GM19238 (cell line): ENCODE data around the gene CLCN5.
A peak's percentile ranks its signal among the peaks of the same experiment; 100 is the strongest.

Experiments
- DNase-seq: peaks from one replicate; pipeline ENCODE4 v3.0.0; 2011; ENCODE audit warnings: low spot score; ENCODE audit not compliant: insufficient read length

The CLCN5 gene

DNA sequence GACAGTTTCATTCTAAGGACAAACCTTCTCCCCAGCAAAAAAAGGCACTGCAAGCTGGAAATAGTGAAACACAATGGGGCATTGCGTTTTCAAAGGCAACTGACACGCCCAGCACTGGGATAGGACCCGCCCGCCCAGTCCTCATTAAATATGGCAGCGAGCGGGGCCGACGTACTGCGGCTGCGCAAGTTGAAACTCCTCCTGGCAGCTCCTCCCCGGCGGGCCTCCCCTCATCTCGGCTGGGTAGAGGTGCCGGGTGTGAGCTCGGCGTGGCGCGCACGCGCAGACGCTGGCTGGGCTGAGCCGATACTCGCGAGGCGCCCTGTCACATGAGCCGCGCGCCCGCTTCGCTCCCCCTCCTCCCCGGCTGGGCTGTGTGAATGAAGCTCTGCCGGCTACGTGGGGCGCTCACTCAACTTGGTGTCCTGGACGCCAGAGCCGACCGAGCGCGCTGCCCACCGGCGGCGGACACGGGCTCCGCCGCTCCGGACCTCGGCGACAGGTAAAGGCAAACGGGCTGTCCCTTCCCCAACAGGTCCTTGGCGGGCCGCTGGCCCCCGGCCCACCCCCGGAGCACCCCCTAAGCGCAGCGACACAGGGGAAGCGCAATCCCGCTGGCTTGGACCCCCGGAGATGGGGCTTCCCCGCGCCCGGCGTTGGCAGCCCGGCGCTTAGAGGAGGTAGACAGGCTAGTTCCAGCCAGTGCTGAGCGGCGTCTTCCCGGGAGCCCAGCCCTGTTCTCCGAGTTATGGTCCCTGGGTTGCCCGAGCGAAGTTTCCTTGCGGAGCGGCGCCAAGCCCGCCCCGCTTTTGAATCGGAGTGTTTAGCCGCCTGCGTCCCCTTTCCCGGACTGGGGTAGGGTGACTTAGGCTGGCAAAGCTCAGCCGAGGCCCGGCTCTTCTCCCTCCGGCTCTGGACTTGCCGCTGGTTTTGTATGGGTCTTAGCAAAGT lies at the start of gene CLCN5:
Gene CLCN5, plus strand, starts transcription at position 306 of the 951 bp plus-strand sequence. CDS start 2,703 bp downstream, outside the sequence.
- peak; percentile 74 for DNase-seq

DNA sequence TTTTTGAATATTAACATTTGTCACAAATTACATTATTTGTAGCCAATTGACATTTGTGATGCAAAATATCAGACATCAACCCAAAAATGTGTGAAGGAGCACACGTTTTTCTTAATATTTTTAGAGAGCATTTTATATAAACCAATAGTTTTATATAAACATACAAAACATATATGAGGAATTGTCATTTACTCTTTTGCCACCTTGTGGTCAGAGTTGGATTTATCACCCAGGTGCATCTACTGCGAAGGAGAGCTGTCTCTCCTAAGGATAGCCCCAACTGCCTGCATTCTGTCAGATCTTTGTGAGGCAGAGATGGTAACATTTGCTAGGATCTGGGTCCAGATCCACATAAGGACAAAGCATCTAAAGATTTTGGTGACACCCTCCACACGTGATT lies 45.6 kb upstream of the CLCN5 start:
- DNase-seq, result no peak

DNA sequence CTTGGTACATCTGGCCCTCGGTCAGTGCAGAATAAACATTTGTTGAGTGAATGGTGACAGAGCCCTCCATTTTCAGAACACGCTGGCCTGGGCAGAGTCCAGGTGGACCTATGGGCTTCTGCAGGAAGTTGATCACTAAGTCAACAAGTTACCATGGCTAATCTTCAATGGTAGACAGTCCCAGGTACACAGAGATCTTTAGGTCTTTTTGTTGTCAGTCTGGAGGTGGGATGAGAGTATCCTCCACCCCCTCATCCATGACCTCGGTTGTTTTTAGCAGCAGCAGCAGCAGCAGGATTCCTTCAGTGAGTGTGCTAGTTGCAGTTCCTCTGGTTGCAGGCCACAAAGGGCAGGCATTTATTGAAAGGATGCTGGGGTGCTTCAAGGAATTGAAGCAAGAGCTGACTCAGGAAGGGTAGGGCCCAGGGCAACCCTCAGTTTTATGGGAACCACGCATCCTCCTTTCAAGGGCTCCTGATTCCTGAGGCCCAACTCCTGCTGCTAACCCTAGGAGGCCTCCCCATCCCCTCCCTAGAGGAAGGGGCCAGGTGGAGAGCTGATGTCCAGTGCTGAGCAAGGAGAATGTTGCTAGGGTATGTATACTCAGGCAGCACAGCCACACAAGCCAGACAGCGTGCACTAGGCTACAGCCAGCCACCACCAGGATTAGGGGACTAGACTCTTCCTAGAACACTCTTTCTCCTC lies 44.8 kb upstream of the CLCN5 start:
- DNase-seq, result no peak

DNA sequence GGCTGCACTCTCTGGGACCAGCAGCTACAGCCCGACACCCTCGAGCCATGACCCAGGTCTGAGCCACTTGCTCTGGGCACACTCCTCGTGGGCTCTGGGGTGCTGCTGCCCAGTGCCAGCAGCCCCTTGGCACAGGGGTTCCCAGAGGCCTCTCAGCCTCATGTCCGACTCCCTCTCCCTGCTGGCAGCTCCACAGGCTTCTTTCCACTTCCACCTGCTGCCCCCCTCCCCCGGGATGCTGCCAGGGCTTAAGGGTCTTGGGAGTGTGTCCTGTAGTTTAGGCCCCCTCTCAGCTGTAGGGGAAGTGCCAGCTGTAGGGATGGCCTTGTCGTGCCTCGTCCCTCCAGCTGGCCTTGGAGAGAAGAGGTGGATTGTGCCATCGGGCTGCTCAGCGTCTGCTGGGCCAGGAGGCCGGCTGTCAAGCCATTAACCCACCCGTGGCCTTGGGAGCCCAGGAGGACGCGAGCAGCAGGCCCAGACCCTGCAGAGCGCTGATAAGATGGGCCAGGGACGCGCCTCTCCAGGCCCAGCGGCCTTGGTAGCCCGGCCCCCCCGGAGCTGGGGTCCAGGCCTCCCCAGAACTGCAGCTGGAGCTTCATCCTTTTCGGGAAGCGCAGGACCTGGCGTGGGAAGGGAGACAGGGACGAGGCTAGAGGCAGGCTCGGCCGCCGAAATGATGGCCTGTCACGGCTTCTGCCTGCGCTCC lies 44.1 kb upstream of the CLCN5 start:
- DNase-seq, result no peak

DNA sequence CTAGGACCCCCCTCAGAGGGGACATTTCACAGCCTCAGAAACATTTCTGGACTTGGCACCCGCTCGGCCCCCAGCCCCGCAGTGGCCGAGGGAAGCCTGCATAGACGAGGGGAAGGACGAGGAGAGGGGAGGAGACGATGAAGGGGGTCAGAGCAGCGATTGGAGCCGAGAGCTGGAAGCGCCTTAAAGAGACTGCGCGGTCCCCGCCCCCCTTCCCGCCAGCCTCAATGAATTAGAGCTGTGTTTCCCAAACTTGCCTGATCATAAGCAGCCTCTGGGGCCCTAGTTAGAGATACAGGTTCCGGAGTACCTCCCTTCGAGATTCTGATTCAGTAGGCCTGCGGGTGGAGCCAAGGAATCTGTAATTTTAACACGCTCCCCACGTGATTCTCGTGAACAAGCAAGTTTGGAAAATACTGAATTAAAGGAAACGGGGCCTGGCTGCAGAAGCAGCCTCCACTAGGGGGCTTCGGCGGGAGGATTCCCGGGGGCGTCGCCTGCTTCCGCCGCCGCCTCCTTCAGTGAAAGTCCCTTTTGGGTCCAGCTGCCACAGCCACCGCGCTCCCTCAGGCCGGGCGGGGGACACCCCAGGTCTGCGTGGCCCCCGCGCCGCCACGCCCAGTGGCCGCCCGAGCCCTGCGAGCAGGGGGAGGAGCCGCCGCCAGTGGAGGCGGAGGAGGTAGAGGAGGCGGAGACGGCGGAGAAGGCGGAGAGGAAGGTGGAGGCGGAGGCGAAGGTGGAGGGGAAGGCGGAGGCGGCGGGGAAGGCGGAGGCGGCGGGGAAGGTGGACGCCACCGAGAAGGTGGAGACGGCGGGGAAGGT lies 43.4 kb upstream of the CLCN5 start, which contains the start of gene USP27X:
Gene USP27X, plus strand, starts transcription at position 651 of the 822 bp plus-strand sequence. CDS start 824 bp downstream, outside the sequence.
- peak; percentile 61 for DNase-seq

DNA sequence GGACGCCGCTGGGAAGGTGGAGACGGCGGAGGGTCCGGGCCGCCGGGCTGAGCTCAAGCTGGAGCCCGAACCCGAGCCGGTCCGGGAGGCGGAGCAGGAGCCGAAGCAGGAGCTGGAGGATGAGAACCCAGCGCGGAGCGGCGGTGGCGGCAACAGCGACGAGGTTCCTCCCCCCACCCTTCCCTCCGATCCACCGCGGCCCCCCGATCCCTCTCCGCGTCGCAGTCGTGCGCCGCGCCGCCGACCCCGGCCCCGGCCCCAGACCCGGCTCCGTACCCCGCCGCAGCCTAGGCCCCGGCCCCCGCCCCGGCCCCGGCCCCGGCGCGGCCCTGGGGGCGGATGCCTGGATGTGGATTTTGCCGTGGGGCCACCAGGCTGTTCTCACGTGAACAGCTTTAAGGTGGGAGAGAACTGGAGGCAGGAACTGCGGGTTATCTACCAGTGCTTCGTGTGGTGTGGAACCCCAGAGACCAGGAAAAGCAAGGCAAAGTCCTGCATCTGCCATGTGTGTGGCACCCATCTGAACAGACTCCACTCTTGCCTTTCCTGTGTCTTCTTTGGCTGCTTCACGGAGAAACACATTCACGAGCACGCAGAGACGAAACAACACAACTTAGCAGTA lies 42.6 kb upstream of the CLCN5 start:
- no peak for DNase-seq

DNA sequence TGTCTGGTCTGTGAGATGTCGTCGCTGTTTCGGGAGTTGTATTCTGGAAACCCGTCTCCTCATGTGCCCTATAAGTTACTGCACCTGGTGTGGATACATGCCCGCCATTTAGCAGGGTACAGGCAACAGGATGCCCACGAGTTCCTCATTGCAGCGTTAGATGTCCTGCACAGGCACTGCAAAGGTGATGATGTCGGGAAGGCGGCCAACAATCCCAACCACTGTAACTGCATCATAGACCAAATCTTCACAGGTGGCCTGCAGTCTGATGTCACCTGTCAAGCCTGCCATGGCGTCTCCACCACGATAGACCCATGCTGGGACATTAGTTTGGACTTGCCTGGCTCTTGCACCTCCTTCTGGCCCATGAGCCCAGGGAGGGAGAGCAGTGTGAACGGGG lies 41.7 kb upstream of the CLCN5 start:
- DNase-seq, result no peak

DNA sequence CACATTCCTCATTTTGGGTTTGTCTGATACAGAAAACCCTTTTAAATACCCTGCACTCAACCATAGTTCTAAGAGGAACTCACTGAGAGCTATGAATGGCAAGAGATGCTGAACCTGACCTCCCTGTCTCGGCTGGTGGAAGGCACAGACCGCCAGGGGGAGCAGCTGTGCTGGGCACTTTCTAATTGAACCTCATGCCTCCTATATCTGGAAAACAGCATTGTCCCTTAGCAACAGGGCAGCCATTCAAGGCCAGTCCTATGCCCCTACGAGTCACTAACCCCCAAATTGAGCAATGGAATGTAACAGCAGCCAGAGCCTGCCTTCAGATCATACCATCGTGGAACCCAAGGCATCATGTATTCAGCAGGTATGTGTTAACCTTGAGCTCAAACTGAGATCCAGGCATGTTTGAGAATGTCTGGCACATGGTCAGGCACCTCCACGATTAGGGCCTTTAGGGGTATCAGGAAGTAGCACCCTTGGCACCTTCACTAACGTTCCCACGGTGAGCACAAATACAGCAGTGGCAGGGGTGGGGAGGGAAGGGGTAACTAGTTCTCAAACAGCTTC lies 38.0 kb upstream of the CLCN5 start:
- no peak for DNase-seq

DNA sequence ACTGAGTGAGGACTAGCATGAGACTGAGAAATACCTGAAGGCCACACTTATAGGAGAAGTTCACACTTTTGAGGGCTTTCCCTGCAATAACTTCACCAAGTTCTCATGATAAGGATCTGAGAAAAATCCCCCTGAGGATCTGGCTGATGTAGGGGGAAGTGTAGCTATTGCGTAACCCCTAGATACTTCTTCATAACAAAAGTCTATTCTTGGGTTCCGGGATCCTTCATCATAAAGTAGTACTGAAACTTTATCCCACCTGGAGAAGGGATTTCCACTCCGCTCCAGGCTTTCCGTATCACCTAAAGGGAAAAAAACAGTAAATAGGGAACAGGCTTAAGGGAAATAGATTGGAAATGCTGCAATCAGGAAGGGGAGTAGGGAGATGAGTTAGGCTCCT lies 29.9 kb upstream of the CLCN5 start:
- DNase-seq, result no peak

DNA sequence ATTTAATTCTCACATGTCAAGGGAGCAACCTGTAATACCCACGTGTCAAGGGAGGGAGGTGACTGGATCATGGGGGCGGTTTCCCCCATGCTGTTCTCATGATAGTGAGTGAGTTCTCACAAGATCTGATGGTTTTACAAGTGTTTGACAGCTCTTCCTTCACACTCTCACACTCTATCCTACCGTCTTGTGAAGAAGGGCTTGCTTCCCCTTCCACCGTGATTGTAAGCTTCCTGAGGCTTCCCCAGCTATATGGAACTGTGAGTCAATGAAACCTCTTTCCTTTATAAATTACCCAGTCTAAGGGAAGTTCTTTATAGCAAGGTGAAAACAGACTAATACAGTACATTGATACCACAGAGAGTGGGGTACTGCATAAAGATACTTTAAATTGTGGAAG lies 25.4 kb upstream of the CLCN5 start:
- DNase-seq, result no peak

DNA sequence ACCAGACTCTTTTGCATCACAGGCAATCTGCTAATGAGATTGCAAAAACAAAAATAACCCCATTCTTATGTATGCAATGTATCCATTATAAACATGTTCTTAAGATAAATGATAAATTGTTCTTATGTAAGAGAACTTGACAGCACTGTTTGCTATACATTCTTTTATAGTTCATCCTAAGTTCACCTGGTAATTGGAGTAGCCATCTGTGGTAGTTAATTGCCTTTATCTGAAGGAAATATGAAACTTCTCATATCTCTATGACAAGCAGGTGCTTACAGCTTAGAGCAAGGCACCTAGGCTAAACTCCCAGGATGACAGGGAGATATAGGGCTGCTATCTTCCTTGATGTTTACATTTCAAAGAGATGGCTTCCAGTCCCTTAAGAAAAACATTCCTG lies 21.3 kb upstream of the CLCN5 start:
- no peak for DNase-seq

DNA sequence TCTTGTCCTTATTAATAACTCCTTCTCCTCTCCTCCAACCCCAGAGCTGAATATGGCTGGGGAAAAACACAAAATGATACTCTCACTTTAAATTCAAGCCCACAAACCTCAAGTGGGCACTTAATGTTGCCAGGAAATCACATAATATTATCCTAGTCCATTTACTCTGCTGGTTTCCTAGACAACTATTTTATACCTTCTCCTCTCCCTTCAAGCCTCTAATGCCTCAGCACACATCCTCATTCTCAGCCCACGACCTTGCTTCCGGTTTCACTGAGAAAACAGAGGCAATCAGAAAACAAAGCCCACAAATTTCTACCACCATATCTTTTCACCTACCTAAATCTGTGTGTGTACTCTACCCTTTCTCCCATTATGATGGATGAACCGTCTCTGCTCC lies 12.1 kb upstream of the CLCN5 start:
- no peak for DNase-seq

DNA sequence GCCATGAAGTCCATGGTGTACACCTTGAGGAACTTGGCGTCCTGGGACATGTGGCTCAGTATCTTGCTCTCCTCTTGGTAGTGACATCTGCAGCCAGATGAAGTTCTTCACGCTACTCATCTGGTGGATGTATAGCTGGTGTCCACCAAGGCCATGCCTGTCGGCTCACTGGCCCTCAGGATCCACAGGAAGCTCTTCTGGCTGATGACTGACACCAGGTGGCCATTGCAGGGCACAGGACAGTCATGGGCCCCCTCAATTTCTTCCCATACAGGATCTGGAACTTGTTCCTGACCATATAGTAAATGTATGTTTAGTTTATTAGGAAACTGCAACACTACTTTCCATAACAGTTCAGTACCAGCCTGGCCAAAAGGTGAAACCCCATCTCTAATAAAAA lies 10.3 kb upstream of the CLCN5 start:
- no peak for DNase-seq

DNA sequence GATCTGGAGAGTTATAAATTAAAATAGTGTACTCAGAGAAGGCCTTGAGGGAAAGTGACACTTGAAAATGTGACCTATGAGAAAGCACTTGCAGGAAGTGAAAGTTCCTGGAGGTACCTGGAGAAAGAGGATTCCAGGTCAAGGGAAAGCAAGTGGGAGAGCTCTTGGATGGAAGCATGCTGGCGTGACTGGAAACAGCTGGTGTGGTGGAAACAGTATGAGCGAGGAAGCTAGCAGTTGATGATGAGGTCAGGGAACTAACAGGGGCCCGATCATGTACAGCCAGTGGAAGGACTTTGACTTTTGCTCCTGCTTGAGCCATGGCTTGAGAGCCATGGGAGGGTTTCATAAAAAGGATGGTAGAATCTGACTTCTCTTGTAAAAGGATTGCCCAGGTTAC lies 9.5 kb upstream of the CLCN5 start:
- DNase-seq, result no peak

DNA sequence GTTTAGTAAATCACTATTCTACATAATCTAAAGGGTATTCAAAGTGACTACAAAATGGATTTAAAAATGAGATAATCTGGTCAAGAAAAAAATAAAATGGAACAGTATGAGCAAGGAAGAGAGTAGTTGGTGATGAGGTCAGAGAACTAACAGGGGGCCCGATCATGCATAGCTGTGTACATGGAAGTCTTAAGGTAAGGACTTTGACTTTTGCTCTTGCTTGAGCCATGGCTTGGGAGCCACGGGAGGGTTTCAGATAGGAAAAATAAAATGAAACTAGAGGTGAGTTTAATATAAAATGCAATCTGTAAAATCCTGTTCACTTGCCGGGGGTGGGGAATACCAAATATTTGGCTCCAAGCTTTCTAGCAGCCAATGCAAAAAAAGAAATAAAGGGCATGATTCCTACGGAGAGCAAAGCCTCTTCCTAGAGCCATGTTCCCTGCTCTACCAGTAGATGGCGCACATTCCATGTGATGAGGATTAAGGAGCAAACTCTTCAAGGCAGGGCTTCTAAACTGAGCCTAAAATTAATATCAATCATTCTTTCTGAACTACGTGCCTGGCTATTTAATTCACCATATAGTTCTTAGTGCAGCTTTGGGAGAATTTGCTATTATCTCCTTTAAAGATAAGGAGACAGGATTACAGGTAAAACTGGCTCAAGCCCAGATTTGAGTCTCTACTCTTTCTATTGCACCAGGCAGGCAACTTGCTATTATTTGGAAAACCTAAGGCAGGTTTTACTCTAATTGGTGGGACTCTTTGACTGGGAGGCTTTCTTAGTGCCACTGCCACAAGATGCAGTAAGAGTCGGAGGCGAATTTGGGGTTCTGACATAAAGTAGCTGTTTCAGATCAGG lies 6.8 kb upstream of the CLCN5 start:
- peak; percentile 20 for DNase-seq

DNA sequence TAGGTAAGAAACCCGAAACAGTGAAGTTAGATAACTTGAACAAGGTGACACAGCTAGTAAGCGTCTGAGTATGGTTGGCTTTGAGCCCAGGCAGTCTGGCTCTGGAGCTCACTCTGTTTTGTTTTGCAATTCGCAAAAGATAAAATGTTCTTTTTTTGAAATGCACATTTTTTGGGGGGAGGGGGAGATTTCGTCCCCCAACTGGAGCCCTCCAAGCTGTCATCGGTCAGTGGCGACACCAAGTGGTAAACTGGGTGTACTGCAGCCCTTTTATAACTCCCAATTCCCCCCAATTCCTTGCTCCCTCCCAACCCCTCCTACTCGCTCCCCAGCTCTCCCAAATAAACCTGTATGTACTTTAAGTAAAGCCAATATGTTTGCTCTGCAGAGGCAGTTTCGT lies 2.8 kb upstream of the CLCN5 start:
- no peak for DNase-seq

DNA sequence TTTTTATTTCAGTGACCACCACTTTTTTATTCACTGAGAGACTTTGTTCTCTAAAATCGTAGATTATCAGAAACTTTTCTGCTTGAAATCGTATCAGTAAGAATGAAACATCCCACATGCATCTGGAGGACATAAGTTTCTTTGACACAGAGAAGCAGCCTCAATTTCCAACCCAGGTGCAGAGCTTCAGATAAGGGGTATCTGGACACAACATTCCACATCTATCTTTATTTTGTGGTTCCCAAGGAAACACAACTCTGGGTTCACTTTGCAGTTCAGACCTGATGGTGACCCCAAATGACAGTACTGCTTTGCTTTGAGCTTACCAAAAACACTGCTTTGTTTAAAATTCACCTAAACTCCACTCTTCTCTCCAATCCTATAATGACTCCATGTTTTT lies 1.3 kb upstream of the CLCN5 start:
- DNase-seq, result no peak

DNA sequence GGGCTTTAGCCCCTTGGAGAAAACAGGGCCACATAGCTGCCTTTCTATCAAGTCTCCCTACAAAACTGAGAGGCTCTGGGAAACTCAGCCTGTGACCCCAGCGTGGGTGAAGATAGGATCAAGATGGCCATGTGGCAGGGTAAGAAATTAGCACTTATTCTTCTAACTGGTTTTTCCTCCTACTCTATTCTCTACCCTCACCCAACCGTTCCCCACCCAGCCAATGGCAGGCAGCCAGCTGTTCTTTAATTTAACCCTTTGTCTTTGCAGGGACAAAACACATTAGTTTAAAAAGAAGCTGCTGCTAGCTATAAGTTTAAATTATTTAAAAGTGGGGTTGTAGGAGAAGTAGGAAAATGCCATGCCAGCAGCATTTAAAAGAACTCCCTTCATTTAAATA lies 2.8 kb downstream of the CLCN5 start:
- no peak for DNase-seq

DNA sequence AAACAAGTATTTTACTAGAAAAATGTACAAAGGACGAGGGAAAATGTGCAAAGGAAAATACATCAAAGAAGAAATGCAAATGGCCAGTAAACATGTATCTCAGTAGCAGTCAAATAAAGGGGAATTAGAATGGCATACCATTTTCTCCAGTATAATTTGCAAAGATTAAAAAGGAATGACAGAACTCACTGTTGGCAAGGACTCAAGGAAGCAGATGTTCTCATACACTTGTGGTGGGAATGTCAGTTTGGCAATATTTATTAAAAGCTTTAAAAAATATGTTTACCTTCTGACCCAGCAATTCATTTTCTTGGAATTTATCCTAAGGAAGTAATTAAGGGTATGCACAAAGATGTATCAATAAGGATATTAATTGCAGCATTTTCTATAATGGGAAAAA lies 7.6 kb downstream of the CLCN5 start:
- DNase-seq, result no peak
